Stimulated activated naive CD8-positive, alpha-beta T cell treated with anti-CD3 and anti-CD28 coated beads, Interleukin-15, Interleukin-2, amounts not matched to agents 100 U/mL and 50 U/mL, for 24 hours (primary cell): Measurements from ENCODE around the gene LHFPL4.
"Not testable (repeated sequence)": the region's sequence is repeated elsewhere in the genome, so short reads cannot be mapped to it uniquely, and the experiment has no call there.

Experiments used
- ATAC-seq: fragments of 150-1000 bp; cut with Tn5 transposase; one replicate; pipeline ENCODE4 v1.10.0; 2021
- DNase-seq: peaks from one replicate; pipeline ENCODE4 v3.0.0; 2021

Gene LHFPL4

DNA sequence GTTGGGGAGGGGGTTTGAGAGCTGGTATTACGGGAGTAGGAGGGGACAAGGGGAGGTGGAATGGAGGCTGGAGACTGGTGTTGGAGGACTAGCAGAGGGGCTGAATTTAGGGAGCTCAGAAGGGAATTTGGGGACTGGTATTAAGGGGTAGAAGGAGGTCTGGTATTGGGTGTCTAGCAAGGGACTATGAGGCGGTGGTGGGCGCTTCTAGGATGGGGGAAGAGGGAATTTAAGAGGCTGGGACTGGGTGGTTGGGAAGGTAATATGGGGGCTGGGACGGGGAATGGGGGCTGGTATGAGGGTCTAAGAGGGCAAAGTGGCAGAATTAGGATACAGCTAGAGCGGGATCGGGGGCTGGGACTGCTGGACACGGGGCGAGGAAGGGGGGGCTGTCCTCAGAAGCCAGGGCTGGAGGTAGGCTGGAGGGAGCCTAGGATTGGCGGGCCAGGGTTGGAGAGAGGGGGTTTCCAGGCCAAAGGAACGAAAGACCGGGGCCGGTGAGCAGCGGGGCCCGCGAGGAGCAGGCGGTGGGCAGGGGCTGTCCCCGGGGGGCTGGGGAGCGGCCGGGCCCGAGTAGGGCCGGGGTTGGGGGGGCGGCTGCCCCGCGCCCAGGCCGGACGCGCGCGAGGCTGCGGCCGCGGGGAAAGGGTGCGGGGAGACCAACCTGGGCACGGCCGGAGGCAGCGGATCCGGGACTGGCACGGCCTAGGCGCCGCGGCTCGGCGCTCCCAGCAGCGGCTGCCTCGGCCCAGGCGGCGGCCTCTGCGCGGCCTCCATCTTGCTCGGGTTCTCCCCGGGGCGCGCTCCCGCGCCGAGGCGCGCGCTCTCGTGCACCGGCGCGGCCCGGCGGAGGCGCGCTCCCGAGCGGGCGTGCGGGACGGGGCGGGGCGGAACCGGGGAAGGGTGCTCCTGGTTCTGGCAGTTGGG, at the start of gene LHFPL4:
LHFPL4 (minus strand) TSS at position 802 of the 927 bp plus-strand sequence. CDS start 1,143 bp downstream, outside the sequence.
- no peak for DNase-seq
- ATAC-seq: no peak

DNA sequence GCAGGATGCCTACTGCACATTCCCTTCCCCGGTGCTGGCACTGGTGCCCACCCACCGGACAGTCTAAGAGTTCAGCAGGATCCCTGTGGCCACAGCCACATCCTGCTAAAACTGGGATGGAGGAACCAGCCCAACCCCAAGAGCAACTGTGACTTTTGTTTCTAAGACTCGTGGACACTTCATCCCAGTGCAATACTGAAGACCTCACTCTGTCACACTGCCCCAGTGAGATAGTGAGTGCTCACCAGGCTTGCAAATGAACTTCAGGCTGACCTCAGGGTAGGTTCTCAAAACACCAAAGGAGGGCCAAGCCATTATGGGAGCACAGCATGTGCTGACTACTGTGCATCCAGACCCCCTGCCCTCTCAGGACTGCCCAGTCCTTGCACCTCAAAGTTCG, 49.0 kb upstream of the LHFPL4 start:
- DNase-seq: no peak
- ATAC-seq: no peak

DNA sequence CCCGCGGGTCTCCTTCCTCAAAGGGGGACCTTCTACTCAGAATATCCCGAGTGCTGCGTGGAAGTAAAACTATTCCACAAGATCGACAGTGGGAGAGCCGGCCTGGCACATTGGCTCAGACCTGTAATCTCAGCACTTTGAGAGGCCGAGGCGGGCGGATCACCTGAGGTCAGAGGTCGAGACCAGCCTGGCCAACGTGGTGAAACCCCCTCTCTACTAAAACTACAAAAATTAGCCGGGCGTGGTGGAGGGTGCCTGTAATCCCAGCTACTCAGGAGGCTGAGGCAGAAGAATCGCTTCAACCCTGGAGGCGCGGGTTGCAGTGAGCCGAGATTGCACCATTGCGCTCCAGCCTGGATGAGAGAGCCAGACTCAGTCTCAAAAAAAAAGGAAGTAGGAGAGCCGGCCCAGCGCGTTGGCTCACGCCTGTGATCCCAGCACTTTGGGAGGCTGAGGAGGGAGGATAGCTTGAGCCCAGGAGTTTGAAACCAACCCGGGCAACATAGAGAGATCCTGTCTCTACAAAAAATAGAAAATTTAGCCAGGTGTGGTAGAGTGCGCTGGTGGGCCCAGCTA, 47.5 kb upstream of the LHFPL4 start:
- ATAC-seq, DNase-seq: not testable (repeated sequence)

DNA sequence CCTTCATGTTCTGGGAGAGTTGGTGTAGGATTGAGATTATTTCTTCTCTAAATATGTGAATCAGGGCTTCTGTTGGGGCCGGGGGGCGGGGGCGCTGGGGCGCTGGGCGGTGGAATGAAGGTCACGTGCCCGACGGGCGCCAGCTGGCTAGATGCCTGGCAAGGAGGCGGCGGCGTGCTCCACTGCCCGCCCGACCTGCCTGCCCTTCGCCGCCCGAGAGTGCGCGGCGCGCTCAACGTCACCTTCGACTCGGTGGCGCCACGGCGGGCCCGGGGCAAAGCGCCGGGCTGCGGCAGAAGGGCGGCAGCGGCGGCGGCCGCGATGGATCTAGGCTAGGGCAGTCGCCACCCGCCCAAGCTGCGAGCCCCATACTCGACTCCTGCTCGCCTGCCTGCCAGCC, 47.0 kb upstream of the LHFPL4 start:
- peak; percentile 28 for ATAC-seq
- DNase-seq: peak; percentile 16

DNA sequence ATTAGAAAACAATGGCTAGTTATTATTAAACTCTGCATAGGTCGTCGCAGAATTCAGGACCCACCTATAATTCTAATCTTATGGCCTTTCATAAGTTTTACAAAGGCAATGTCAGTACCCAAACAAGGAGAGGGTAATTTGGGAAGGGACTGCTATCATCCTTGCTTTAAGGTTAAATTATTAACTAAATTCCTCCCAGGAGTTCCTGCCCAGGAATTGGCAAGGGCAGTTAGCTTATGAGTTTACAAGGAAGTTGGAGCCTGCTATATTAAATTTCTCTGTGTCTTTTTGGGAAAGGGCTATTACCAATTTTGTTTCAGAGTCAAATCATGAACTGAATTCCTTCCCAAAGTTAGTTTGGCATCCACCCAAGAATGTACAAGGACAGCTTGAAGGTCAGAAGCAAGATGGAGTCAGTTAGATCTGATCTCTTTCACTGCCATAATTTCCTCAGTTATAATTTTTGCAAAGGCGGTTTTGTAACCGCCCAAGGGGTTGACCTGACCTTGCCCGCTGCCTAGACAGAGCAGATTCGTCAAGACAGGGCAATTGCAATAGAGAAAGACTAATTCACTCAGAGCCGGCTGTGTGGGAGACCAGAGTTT, 45.3 kb upstream of the LHFPL4 start:
- ATAC-seq (no peak), DNase-seq (no peak)

DNA sequence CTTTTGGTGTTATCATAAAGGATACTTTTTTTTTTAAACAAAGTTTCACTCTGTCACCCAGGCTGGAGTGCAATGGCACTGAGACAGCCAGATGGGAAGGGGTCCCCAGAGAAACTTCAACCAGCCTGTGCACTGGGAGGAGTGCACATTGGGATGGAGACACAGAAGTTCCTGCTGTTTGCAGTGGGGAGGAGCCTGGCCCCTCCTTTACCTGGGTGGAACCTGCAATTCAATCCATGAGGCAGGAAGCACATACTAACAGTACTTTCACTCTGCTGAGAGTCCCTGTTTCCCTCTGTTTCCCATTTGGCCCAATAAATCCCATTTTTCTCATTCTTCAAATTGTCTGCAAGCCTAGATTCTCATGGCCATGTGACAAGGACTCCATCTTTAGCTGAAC, 42.3 kb upstream of the LHFPL4 start:
- no peak for ATAC-seq
- no peak for DNase-seq

DNA sequence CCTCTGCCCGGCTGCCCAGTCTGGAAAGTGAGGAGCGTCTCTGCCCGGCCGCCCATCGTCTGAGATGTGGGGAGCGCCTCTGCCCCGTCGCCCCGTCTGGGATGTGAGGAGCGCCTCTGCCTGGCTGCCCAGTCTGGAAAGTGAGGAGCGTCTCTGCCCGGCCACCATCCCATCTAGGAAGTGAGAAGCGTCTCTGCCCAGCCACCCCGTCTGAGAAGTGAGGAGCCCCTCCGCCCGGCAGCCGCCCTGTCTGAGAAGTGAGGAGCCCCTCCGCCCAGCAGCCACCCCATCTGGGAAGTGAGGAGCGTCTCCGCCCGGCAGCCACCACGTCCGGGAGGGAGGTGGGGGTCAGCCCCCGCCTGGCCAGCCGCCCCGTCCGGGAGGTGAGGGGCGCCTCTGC, 38.2 kb upstream of the LHFPL4 start:
- not testable (repeated sequence) for ATAC-seq, DNase-seq

DNA sequence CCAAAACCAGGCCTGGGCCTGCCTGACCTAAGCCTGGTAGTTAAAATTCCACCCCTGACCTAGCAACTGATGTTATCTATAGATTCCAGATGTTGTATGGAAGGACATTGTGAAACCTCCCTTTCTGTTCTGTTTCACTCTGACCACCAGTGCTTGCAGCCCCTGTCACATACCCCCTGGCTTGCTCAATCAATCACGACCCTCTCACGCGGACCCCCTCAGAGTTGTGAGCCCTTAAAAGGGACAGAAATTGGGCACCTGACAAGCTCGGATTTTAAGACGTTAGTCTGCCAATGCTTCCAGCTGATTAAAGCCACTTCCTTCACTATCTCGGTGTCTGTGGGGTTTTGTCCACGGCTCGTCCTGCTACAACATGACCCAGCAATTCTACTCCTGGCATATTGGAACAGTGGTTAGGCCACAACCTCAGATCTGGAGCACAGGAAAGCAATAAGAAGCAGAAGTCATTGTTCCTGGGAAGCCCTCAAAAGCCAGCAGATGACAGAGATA, 36.7 kb upstream of the LHFPL4 start:
- ATAC-seq (no peak), DNase-seq (no peak)

DNA sequence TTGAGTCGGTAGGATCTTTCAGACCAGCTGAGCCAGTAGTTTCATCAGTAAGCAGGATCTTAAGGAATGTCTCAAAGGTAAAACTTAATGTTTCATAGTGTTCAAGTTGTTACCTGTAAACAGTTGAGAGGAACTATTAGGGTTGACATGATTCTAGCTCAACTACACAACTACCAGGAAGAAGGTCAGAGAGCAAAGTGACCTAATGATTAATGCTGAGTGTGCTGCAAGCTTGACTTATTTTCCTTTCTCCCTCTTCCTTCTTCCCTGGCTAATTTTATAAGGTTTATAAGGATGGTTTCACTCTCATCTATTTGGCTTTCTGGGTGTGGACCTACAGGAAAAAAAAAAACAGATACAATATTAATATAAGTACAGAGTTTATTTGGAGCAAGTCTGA, 30.2 kb upstream of the LHFPL4 start:
- ATAC-seq (no peak), DNase-seq (no peak)

DNA sequence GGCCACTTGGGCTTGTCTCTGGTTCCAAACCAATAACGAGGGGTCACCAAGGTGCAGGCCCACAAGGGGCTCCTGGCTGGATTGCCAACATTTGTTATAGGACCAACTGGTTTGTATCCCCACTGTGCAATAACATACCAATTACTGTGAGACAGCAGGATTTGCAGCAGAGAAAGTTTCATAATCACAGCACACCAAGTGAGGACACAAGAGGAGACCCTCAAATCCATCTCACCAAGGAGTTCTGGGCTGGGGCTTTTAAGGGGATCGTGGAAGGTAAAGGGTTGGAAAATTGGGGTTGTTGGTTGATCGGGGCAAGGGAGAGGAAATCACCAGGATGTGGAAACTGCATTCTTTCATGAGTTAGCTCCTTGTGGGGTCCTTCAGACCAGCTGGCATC, 29.7 kb upstream of the LHFPL4 start:
- no peak for ATAC-seq
- DNase-seq: no peak

DNA sequence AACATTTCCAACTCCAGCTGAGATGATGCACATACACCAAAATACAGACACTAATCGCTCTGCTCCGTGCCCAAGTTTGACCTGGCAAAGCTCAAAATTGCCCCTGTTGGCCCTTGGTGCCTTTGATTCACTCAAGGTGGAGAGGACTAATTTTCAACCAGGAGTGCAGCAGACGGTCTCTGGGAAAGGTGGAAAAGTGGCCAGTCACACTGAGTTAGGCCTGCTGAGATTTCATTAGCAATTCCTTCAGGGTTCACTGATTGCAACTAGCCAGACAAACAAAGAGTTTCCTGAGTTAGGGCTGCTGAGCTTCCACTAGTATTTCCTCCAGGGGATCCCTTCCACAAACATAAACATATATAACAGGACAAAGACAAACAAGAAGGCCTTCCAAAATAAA, 28.7 kb upstream of the LHFPL4 start:
- no peak for ATAC-seq
- no peak for DNase-seq

DNA sequence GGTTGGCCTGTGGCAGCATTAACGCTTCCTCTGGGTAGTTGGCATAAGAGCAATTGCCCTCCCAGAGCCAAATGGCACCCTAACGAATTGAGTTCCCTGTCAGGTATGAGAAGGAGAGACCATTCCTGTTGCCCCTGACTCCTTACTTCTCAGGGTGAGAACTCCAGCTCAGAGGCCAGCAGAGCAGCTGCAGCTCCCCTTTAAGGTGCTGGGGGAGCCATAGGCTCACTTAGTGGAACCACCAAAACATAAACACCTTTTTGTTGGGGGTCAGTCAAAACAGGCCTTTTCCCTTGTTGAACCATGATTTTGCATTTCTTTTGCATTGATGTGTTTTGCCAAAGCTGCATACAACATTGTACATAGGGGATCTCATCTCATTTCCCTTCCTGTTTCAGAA, 28.1 kb upstream of the LHFPL4 start:
- ATAC-seq (no peak), DNase-seq (no peak)

DNA sequence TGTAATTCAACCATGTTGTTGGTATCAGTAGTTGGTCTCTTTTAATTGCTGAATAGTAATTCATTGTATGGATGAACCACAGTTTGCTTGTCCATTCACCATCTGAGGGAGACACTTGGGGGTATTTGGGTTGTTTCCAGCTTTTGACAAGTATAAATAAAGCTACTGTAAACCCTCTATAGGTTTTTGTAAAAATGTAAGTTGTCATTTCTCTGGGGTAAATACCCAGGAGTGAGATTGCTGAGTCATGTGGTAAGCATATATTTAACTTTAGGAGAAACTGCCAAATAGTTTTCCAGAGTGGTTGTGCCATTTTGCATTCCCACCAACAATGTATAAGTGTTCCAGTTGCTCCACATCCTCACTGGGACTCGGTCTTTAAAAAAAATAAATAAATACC, 15.4 kb upstream of the LHFPL4 start:
- DNase-seq (no peak), ATAC-seq (no peak)

DNA sequence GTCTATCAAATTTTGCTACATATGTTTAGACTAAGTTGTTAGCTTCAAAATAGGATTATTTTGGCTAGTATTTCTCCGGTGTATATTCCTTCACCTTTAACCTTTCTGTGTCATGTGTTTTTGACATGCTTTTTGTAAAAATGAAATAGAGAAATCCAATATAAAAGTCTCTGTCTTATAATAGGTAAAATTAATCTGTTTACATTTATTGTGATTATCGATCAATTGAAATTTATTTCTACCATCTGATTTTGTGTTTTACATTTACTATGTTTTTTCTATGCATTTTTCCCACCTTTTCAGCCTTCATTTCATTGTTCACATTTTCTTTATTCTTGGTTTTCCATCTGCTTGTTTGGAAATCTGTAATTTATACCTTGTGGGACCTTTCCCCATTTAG, 11.7 kb upstream of the LHFPL4 start:
- no peak for ATAC-seq
- no peak for DNase-seq

DNA sequence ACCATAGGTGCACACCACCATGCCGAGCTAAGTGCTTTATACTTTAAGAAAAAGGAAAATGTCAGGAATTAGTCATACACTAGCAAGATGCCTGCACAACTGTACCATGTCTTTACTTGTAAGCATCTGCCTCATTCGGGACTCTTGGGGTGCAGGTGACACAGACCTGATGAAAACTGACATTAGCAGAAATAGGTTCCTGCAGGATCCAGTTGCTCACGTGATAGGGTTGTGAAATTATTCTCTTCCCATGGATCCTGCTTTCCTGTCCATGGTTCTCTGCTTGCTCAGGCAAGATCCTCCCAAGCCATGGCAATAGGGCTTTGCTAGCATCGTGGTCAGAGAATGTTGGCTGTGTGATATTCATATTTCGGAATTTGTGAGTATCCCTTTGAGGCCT, 10.2 kb upstream of the LHFPL4 start:
- no peak for ATAC-seq
- no peak for DNase-seq

DNA sequence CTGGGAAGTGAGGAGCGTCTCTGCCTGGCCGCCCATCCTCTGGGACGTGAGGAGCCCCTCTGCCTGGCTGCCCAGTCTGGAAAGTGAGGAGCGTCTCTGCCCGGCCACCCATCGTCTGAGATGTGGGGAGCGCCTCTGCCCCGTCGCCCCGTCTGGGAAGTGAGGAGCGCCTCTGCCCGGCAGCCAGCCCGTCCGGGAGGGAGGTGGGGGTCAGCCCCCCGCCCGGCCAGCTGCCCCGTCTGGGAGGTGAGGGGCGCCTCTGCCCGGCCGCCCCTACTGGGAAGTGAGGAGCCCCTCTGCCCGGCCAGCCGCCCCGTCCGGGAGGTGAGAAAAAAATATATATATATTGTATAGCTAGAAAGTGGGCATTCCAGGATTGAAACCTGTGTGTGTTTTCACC, 6.4 kb upstream of the LHFPL4 start:
- not testable (repeated sequence) for ATAC-seq, DNase-seq

DNA sequence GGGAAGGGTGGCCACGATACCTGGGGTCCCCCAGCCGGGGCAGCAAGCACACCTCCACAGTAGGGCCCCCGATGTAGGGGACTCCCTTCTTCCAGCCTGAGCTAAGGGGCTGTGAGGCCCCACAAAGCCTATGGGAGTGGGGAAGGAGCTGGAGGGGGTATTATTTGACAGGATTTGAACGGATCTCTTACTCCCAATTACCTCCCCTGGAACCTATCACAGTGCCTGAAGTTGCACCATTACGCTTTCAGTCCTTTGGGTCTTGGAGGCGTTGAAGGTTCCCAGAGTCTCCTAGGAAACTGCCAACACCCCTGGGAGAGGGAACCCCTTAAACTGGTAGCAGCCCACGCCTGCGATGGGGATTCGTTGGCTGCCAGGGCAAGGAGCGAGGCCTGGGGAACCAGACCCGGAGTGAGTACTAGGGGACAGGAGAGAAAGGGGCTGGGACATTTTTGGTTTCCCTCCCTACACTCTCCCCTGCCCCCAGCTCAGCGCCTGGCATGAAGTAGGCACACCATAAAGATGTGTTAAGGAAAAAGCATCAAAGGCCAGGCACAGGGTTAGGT, 409 bp upstream of the LHFPL4 start:
- ATAC-seq: no peak
- no peak for DNase-seq

DNA sequence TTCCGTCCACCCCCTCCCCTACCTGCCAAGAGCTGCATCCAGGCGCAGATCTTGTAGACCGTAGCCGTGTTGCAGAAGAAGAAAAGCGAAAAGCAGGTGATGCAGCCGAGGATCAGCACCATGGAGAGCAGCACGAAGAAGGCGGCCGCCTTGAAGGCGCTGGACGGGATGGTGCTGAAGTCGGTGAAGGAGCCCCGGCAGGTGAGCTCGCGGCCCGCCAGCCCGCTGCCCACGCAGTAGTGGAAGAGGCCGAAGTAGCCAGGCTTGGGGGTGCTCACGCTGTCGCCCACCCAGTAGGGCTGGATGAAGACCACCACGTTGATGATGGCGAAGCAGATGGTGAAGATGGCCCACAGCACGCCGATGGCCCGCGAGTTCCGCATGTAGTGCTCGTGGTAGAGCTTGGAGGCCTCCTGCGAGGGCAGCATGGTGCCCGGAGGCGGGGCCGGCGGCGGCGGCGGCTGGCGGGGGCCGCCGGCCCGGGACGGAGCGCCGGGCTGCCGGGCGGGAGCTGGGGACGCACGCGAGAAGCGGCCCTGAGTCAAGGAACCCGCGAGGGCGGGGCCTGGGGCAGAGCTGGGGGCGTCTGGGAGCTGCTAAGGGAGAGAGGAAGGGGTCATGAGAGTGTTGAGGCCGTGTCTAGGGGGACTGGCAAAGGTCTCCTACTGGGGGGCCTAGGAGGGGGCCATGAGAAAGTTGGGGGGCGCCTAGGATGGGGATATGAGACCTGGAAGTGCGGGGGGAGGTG, 1.2 kb downstream of the LHFPL4 start:
- DNase-seq (peak; percentile 50), ATAC-seq (no peak)

DNA sequence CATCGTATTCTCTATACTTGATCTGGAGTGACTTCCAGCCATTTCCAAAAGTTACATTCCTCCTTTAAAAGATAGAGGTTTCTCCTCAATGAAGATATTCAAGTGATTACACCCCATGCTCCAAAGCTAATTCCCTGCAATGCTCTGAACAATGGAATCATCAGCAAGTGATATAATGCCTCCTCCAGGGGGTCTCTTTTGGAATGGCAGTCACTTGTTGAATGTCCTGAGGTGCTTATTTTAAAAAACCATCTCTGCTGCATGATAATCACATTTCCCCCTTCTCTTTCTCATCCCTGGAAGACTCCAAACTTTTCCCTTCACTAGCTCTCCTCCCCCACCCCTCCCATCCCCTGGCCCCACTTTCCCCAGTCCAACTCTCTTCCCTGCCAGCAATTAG, 2.6 kb downstream of the LHFPL4 start:
- no peak for ATAC-seq
- no peak for DNase-seq

DNA sequence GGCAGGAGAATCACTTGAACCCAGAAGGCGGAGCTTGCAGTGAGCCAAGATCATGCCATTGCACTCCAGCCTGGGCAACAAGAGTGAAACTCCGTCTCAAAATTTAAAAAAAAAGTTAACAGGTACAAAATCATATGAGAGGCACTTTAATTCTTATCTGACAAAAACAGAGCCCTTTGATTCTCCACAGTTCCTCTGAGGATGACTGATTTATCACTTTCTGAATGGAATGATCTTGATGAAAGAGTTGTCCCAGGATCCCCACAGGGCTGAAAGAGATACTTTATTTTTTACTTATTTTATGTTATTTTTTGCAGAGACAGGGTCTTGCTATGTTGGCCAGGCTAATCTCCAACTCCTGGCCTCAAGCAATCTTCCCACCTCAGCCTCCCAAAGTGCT, 4.0 kb downstream of the LHFPL4 start:
- ATAC-seq: no peak
- no peak for DNase-seq

DNA sequence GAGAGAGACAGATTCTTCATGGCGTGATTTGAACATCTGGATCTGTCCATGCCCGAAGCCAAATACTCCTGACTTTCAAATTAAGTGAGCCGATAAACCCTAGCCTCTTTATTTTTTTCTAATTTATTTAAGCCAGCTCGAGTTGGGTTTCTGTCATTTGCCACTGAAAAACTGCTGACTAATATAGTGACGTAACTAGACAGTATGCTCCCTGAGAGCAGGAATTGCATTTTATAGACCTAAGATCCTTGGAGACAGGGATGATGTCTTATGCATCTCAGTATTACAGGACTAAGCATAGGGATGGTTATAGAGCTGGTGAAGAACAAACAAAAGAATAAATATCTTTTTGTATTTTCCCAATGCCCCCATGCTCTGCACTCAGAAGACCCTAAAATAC, 4.6 kb downstream of the LHFPL4 start:
- DNase-seq: no peak
- no peak for ATAC-seq

DNA sequence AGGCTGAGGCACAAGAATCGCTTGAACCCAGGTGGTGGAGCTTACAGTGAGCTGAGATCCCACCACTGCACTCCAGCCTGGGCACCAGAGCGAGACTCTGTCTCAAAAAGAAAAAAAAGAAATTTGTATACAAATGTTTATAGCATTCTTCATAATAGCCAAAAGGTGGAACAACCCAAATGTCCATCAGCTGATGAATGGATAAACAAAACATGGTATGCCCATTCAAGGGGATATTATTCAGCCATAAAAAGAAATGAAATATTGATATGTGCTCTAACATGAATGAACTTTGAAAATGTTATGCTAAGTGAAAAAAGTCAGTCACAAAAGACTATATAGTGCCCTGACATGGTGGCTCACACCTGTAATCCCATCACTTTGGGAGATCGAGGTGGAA, 11.4 kb downstream of the LHFPL4 start:
- no peak for DNase-seq
- ATAC-seq: no peak
